Astrocyte (in vitro differentiated cells and primary cell): ENCODE data around the gene RPL13. TPM values are rescaled to one million over a fixed set of nuclear protein-coding genes. Genes with fewer than 3 reads are reported as not detected.

Experiments
- DNase-seq: peaks from one replicate; pipeline ENCODE4 v3.0.0-alpha.2; 2010; ENCODE audit warnings: low read depth
- FAIRE-seq: peaks from 2 replicates; lab custom pipeline; 2011; peaks lifted over from hg19 to GRCh38; lab: Jason Lieb, UNC
- H2AFZ ChIP-seq: 2 replicates; pipeline ENCODE4 v1.6.0; 2012; ENCODE audit warnings: low read depth, low read length, inconsistent platforms
- H3K27ac ChIP-seq: 2 replicates; pipeline ENCODE4 v1.5.1; 2011; ENCODE audit warnings: low read depth, low read length, inconsistent platforms
- H3K27me3 ChIP-seq: 2 replicates; pipeline ENCODE4 v1.6.0; 2011; ENCODE audit warnings: low read length, inconsistent platforms; ENCODE audit not compliant: insufficient read depth
- H3K36me3 ChIP-seq: 2 replicates; pipeline ENCODE4 v1.5.1; 2011; ENCODE audit warnings: low read length, inconsistent platforms; ENCODE audit not compliant: insufficient read depth
- H3K4me1 ChIP-seq: 2 replicates; pipeline ENCODE4 v1.5.1; 2011; ENCODE audit warnings: low read length, inconsistent platforms; ENCODE audit not compliant: insufficient read depth
- H3K4me2 ChIP-seq: 2 replicates; pipeline ENCODE4 v1.6.0; 2012; ENCODE audit warnings: low read length, inconsistent platforms
- H3K4me3 ChIP-seq: 2 replicates; pipeline ENCODE4 v1.5.1; 2011; ENCODE audit warnings: low read depth, mild to moderate bottlenecking, low read length, inconsistent platforms; ENCODE audit not compliant: insufficient read depth
- H3K79me2 ChIP-seq: 2 replicates; pipeline ENCODE4 v1.6.0; 2012; ENCODE audit warnings: mild to moderate bottlenecking, low read length, inconsistent platforms; ENCODE audit not compliant: insufficient read depth
- H3K9ac ChIP-seq: 2 replicates; pipeline ENCODE4 v1.6.0; 2012; ENCODE audit warnings: mild to moderate bottlenecking, low read length, inconsistent platforms
- H3K9me3 ChIP-seq: 2 replicates; pipeline ENCODE4 v1.5.1; 2012; ENCODE audit warnings: low read depth, mild to moderate bottlenecking, low read length, inconsistent platforms; ENCODE audit not compliant: insufficient read depth
- H4K20me1 ChIP-seq: 2 replicates; pipeline ENCODE4 v1.6.0; 2012; ENCODE audit warnings: low read length, inconsistent platforms; ENCODE audit not compliant: insufficient read depth
- H3K27ac Mint-ChIP-seq: one replicate; pipeline ENCODE4 v1.8.0; 2021; ENCODE audit warnings: mild to moderate bottlenecking, mixed read lengths; ENCODE audit not compliant: unreplicated experiment
- H3K27me3 Mint-ChIP-seq: one replicate; pipeline ENCODE4 v1.8.0; 2021; ENCODE audit warnings: low read depth, mixed read lengths; ENCODE audit not compliant: unreplicated experiment
- H3K36me3 Mint-ChIP-seq: one replicate; pipeline ENCODE4 v1.8.0; 2021; ENCODE audit warnings: low read depth, mixed read lengths; ENCODE audit not compliant: unreplicated experiment
- H3K4me1 Mint-ChIP-seq: one replicate; pipeline ENCODE4 v1.8.0; 2021; ENCODE audit warnings: low read depth, mixed read lengths; ENCODE audit not compliant: unreplicated experiment
- H3K4me3 Mint-ChIP-seq: one replicate; pipeline ENCODE4 v1.8.0; 2021; ENCODE audit warnings: mild to moderate bottlenecking, moderate library complexity, mixed read lengths; ENCODE audit not compliant: unreplicated experiment
- H3K9me3 Mint-ChIP-seq: one replicate; pipeline ENCODE4 v1.8.0; 2021; ENCODE audit warnings: mild to moderate bottlenecking, mixed read lengths; ENCODE audit not compliant: unreplicated experiment
- CTCF ChIP-seq: IDR thresholded peaks from 2 replicates; pipeline ENCODE4 v1.5.1; 2011; ENCODE audit warnings: low read depth, mild to moderate bottlenecking, inconsistent platforms, low read length, moderate library complexity; ENCODE audit not compliant: insufficient read depth
- EZH2 ChIP-seq: IDR thresholded peaks from 2 replicates; pipeline ENCODE4 v1.6.1; 2012; ENCODE audit warnings: mild to moderate bottlenecking, low read length, inconsistent platforms; ENCODE audit not compliant: insufficient read depth
- total RNA-seq: library from RNA; stranded (reverse); gene quantifications from 2 replicates; pipeline ENCODE4 v1.2.1, GENCODE V29; 2021

The RPL13 gene
- total RNA-seq, 1 donor from 2014 or later, result 1,239 TPM

GRCh38 chr16:89523680-89524344 lies 36.7 kb upstream of the RPL13 start:
- Mint-ChIP-seq H3K36me3 (peaks cover 7% of the 10 kb centered on the region), H3K27ac (no peak overlapping the region), H3K27me3 (no peaks in the 10 kb centered on the region), H3K9me3 (no peaks in the 10 kb centered on the region), H3K4me1 (no peaks in the 10 kb centered on the region), H3K4me3 (no peak overlapping the region)
- H4K20me1 ChIP-seq, result peaks cover 77% of the 10 kb centered on the region
- no peaks in the 10 kb centered on the region for H3K27me3 ChIP-seq
- H3K9me3 ChIP-seq, result no peaks in the 10 kb centered on the region
- H2AFZ ChIP-seq, result no peak overlapping the region
- H3K36me3 ChIP-seq, result peaks cover 59% of the 10 kb centered on the region
- H3K9ac ChIP-seq, result no peak overlapping the region
- FAIRE-seq (no peak), DNase-seq (no peak)
- no peak overlapping the region for H3K4me2 ChIP-seq
- TF ChIP-seq CTCF, result no peak
- no peak for TF ChIP-seq EZH2
- no peak overlapping the region for H3K27ac ChIP-seq
- H3K4me3 ChIP-seq, result no peak overlapping the region
- H3K79me2 ChIP-seq, result peaks cover 77% of the 10 kb centered on the region
- H3K4me1 ChIP-seq, result no peaks in the 10 kb centered on the region

GRCh38 chr16:89525146-89525913 lies 35.2 kb upstream of the RPL13 start:
- Histone ChIP-seq H3K9me3 (no peaks in the 10 kb centered on the region), H3K4me1 (no peaks in the 10 kb centered on the region), H3K27me3 (no peaks in the 10 kb centered on the region), H3K27ac (no peak overlapping the region), H3K4me2 (no peak overlapping the region), H3K36me3 (peaks cover 59% of the 10 kb centered on the region), H2AFZ (no peak overlapping the region), H3K9ac (no peak overlapping the region), H4K20me1 (peaks cover 72% of the 10 kb centered on the region), H3K79me2 (peaks cover 70% of the 10 kb centered on the region), H3K4me3 (no peak overlapping the region)
- no peak for FAIRE-seq
- peaks cover 8% of the 10 kb centered on the region for H3K36me3 Mint-ChIP-seq
- H3K27ac Mint-ChIP-seq, result no peak overlapping the region
- no peak for DNase-seq
- H3K4me3 Mint-ChIP-seq, result no peak overlapping the region
- TF ChIP-seq EZH2, result no peak
- no peak for TF ChIP-seq CTCF
- no peaks in the 10 kb centered on the region for H3K27me3 Mint-ChIP-seq
- no peaks in the 10 kb centered on the region for H3K4me1 Mint-ChIP-seq
- no peaks in the 10 kb centered on the region for H3K9me3 Mint-ChIP-seq

GRCh38 chr16:89529097-89529496 lies 31.4 kb upstream of the RPL13 start:
- H3K4me1 Mint-ChIP-seq, result no peaks in the 10 kb centered on the region
- H3K9ac ChIP-seq, result no peak overlapping the region
- DNase-seq (no peak), FAIRE-seq (no peak)
- no peaks in the 10 kb centered on the region for H3K27me3 Mint-ChIP-seq
- H3K9me3 Mint-ChIP-seq, result no peaks in the 10 kb centered on the region
- no peaks in the 10 kb centered on the region for H3K9me3 ChIP-seq
- H3K79me2 ChIP-seq, result peaks cover 37% of the 10 kb centered on the region
- H3K27me3 ChIP-seq, result no peaks in the 10 kb centered on the region
- H3K36me3 ChIP-seq, result peaks cover 56% of the 10 kb centered on the region
- H3K27ac ChIP-seq, result no peak overlapping the region
- no peak overlapping the region for H3K4me3 ChIP-seq
- no peak overlapping the region for H3K4me2 ChIP-seq
- peaks cover 10% of the 10 kb centered on the region for H3K36me3 Mint-ChIP-seq
- peaks cover 50% of the 10 kb centered on the region for H4K20me1 ChIP-seq
- TF ChIP-seq EZH2 (no peak), CTCF (no peak)
- H3K27ac Mint-ChIP-seq, result no peak overlapping the region
- H3K4me1 ChIP-seq, result no peaks in the 10 kb centered on the region
- H3K4me3 Mint-ChIP-seq, result no peak overlapping the region
- H2AFZ ChIP-seq, result no peak overlapping the region
